GM12873 (cell line): ENCODE measurements around the gene FRMPD4.

ENCODE experiments used
- TF ChIP-seq, protein P1 (sequence below): IDR thresholded peaks from 2 replicates; pipeline ENCODE4 v1.5.1; 2012; ENCODE audit warnings: low read depth, mild to moderate bottlenecking, moderate library complexity, low read length, control low read depth; ENCODE audit not compliant: insufficient read depth; ENCODE audit errors: missing control alignments

FRMPD4 gene

DNA sequence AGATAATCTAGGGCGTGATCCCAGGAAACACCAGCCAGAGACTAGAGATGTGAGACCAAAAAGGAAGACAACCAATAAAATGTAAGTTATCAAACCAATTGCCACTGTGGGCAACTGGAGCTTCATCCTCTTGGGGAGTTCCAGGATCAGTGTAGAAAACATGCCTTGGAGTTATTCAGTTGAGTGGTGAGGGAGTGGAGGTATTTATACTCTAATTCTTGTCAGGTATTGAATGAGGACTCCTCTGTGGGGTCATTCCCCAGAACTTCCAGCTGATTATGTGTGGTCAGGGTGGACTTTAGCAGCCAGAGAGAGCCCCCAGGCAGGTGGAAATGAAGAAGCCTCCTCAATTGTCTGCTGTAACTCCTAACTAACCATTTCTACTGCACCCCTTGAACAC, 509.0 kb downstream of the FRMPD4 start:
- TF ChIP-seq, protein P1, sequence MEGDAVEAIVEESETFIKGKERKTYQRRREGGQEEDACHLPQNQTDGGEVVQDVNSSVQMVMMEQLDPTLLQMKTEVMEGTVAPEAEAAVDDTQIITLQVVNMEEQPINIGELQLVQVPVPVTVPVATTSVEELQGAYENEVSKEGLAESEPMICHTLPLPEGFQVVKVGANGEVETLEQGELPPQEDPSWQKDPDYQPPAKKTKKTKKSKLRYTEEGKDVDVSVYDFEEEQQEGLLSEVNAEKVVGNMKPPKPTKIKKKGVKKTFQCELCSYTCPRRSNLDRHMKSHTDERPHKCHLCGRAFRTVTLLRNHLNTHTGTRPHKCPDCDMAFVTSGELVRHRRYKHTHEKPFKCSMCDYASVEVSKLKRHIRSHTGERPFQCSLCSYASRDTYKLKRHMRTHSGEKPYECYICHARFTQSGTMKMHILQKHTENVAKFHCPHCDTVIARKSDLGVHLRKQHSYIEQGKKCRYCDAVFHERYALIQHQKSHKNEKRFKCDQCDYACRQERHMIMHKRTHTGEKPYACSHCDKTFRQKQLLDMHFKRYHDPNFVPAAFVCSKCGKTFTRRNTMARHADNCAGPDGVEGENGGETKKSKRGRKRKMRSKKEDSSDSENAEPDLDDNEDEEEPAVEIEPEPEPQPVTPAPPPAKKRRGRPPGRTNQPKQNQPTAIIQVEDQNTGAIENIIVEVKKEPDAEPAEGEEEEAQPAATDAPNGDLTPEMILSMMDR: no peak

DNA sequence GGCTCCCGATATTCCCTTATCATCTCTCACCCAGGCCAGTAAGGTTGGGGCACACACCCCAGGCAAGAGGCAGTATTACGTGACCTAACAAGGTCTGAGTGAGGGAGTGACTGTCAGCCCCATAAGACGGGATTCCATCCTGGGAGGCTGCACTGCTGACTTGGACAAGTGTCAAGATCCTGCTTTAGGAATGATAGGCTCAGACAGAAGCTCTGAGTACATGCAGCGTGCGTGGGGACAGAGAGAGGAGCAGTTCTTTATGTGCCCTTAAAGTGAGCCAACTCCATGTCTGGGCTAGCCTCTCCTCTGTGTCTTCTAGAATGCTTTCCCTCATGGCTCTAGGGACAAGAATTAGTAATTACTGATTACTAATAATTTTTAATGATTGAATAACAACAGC, 510.7 kb downstream of the FRMPD4 start:
- TF ChIP-seq, protein P1: no peak

DNA sequence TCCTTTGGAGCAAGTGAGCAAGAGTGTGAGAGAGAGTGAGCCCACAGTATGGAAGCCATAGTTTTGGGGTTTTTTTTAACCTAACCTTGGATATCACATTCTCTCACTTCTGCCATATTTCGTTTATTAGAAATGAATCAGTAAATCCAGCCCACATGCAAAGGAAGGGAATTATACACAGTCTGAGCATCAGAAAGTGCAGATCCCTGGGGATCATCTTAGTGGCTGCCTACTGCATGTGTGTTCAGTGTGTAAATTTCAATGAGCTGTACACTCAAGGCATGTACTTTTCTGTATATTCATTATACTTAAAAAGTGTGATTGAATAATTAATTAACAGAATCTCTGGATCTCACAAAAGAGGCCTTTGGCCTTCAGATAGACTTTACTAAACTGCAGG, 519.2 kb downstream of the FRMPD4 start:
- TF ChIP-seq, protein P1: no peak

DNA sequence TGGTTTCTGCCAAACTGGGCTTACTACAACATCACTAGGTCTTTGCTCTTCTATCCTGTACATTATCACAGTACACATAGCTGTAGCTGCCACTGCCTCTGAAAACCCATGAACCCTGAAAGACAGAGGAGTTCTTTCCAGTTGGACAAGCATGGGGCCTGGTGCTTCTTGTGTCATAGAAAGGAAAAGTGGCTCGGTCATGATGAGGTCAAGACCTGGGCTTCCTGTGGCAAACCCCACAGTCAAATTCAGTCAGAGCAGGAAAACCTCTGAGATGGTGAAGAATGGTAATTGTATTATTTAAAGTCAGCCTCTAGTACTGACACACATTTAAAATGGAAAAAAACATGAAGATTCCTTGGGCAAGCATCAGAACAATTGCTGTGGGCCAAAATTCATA, 519.6 kb downstream of the FRMPD4 start:
- TF ChIP-seq, protein P1: no peak

DNA sequence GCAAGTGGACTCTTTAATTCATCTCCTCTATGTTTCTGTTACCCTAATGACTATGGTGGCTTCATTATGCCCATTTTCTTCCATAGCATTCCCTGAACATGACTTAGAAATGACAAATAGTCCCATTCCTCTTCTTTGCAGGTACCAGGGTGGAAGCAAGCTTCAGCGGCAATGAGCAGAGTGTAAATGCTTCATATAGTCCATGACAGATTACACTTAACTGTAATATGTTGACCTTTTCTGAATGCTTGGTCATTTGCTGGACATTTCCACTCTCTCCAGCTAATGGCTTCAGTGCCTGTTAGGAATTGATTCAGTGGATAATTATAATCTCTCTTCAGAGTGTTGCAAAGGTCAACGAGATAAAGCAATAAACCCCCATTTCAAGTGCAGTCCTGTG, 523.2 kb downstream of the FRMPD4 start:
- TF ChIP-seq, protein P1: no peak

DNA sequence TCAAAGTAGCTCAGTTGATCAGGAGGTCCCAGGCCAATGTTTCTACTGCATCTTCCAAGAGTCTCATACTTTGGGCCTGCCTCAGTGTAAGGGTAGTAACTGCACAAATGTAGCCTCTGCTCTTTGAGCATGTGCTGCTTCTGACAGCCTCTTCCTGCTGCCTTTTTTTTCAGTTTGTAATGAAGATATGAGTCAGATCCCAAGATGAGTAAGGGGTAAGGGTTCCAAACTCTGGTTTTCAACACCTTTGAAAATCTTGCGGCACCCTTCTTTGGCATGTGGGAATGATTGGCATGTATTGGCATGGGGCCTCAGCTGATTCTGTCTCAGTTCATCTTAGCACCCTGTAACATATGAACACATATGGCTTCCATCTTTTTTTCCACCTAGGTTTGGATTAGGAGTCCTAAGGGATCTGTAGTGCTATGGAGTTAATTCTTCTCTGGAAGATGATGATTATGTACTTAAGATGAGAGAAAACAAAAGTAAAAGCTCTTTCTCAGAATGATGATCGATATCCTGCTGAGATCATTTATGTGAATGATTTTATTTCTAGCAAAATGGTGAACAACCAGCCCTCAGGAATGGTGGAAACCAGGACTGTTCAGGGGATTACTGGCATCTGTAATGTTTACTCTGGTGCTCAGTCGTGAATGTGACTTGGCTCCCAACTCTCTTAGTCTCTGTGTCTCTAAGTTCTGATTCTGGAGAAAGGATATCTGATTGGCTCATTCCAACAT, 534.3 kb downstream of the FRMPD4 start:
- TF ChIP-seq, protein P1: no peak

DNA sequence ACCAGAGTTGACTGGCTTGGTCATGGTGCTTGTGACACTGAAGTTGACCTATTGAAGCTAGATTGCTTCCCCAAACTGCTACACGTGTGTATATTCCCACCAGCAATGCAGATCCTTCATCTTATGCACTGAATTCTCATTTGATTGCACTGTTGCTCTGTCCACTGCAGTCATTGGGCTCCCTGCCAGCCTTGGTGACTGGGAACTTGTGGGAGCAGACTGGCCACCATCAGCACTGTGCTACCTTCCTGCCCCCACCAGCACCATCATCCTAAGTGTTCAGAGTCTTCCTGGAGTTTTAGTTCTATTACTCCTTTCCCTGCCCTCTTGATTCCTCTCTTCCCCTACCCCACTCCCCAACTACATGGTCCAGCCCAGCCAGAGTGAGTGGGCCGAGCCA, 535.2 kb downstream of the FRMPD4 start:
- TF ChIP-seq, protein P1: no peak
